Measurements from ENCODE around the gene ANKRD63. TPM values are rescaled to one million over a fixed set of nuclear protein-coding genes. Genes with fewer than 3 reads are reported as not detected.

The ANKRD63 gene
- total RNA-seq, 1 experiment from 2014 or later, result 2.5 TPM

GRCh38 chr15:40328751-40329150 is 45.9 kb upstream of the ANKRD63 start:
- DNase-seq (ENCODE audit: low spot score), result no peak
- no peaks in the 10 kb centered on the region for H3K27me3 ChIP-seq (replicated peaks; ENCODE audit: insufficient read depth, low read depth, low read length, poor library complexity)
- CTCF ChIA-PET, result interaction anchor here (0.5 to 0.6 kb wide), 2 partner anchors 9 to 11 kb away, joined by 3 to 8 read pairs; no protein-coding TSS in a partner anchor
- no peak overlapping the region for H3K27ac ChIP-seq (ENCODE audit: low read depth, low read length, poor library complexity, severe bottlenecking)
- TF ChIP-seq, protein P1, sequence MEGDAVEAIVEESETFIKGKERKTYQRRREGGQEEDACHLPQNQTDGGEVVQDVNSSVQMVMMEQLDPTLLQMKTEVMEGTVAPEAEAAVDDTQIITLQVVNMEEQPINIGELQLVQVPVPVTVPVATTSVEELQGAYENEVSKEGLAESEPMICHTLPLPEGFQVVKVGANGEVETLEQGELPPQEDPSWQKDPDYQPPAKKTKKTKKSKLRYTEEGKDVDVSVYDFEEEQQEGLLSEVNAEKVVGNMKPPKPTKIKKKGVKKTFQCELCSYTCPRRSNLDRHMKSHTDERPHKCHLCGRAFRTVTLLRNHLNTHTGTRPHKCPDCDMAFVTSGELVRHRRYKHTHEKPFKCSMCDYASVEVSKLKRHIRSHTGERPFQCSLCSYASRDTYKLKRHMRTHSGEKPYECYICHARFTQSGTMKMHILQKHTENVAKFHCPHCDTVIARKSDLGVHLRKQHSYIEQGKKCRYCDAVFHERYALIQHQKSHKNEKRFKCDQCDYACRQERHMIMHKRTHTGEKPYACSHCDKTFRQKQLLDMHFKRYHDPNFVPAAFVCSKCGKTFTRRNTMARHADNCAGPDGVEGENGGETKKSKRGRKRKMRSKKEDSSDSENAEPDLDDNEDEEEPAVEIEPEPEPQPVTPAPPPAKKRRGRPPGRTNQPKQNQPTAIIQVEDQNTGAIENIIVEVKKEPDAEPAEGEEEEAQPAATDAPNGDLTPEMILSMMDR (conservative IDR thresholded peaks at IDR 0.05; ENCODE audit: low read depth, low read length), result no peak
- TF ChIP-seq EZH2 (IDR thresholded peaks at IDR 0.05; ENCODE audit: borderline replicate concordance, low read depth, low read length, poor library complexity, severe bottlenecking), result no peak
- BruUV-seq (replicated peaks), result no TSS peak
- H3K36me3 ChIP-seq (ENCODE audit: insufficient read depth, low read length, poor library complexity, severe bottlenecking), result no peaks in the 10 kb centered on the region
- intact Hi-C loops (cut with micrococcal nuclease; ENCODE audit: unreplicated experiment), result no loop called here
- no peaks in the 10 kb centered on the region for H3K9me3 ChIP-seq (ENCODE audit: low read depth, low read length, poor library complexity, severe bottlenecking)
- POLR2A ChIA-PET (ENCODE audit: low non-redundant PET), result interaction anchor here (0.7 kb wide), 1 partner anchor 12 kb away, joined by 3 read pairs; the partner anchor contains the start of gene CCDC9B
- H3K4me1 ChIP-seq (ENCODE audit: insufficient read depth, low read length, poor library complexity, severe bottlenecking), result peaks cover 32% of the 10 kb centered on the region
- H3K4me3 ChIP-seq (ENCODE audit: low read depth, low read length, poor library complexity, severe bottlenecking), result no peak overlapping the region

- no peak for DNase-seq (ENCODE audit: low spot score)
- ChIA-PET POLR2A (ENCODE audit: low non-redundant PET) (no interaction called here), CTCF (no interaction called here)
- Histone ChIP-seq H3K36me3 (ENCODE audit: insufficient read depth, low read length, poor library complexity, severe bottlenecking) (no peaks in the 10 kb centered on the region), H3K27me3 (replicated peaks; ENCODE audit: insufficient read depth, low read depth, low read length, poor library complexity) (no peaks in the 10 kb centered on the region), H3K4me3 (ENCODE audit: low read depth, low read length, poor library complexity, severe bottlenecking) (no peak overlapping the region), H3K4me1 (ENCODE audit: insufficient read depth, low read length, poor library complexity, severe bottlenecking) (peaks cover 28% of the 10 kb centered on the region), H3K27ac (ENCODE audit: low read depth, low read length, poor library complexity, severe bottlenecking) (no peak overlapping the region), H3K9me3 (ENCODE audit: low read depth, low read length, poor library complexity, severe bottlenecking) (no peaks in the 10 kb centered on the region)
- intact Hi-C loops (cut with micrococcal nuclease; ENCODE audit: unreplicated experiment), result no loop called here
- BruUV-seq (replicated peaks), result no TSS peak
- TF ChIP-seq, protein P1 (conservative IDR thresholded peaks at IDR 0.05; ENCODE audit: low read depth, low read length), result no peak
- no peak for TF ChIP-seq EZH2 (IDR thresholded peaks at IDR 0.05; ENCODE audit: borderline replicate concordance, low read depth, low read length, poor library complexity, severe bottlenecking)
Measured at GRCh38 chr15:40328176-40328575, 45.3 kb upstream of the ANKRD63 start.

GRCh38 chr15:40327457-40327856 is 44.6 kb upstream of the ANKRD63 start:
- no peak overlapping the region for H3K27ac ChIP-seq (ENCODE audit: low read depth, low read length, poor library complexity, severe bottlenecking)
- BruUV-seq (replicated peaks), result no TSS peak
- intact Hi-C loops (cut with micrococcal nuclease; ENCODE audit: unreplicated experiment), result no loop called here
- H3K36me3 ChIP-seq (ENCODE audit: insufficient read depth, low read length, poor library complexity, severe bottlenecking), result no peaks in the 10 kb centered on the region
- H3K27me3 ChIP-seq (replicated peaks; ENCODE audit: insufficient read depth, low read depth, low read length, poor library complexity), result no peaks in the 10 kb centered on the region
- H3K4me1 ChIP-seq (ENCODE audit: insufficient read depth, low read length, poor library complexity, severe bottlenecking), result peaks cover 35% of the 10 kb centered on the region
- TF ChIP-seq EZH2 (IDR thresholded peaks at IDR 0.05; ENCODE audit: borderline replicate concordance, low read depth, low read length, poor library complexity, severe bottlenecking), result no peak
- TF ChIP-seq, protein P1 (conservative IDR thresholded peaks at IDR 0.05; ENCODE audit: low read depth, low read length), result no peak
- ChIA-PET POLR2A (ENCODE audit: low non-redundant PET) (no interaction called here), CTCF (interaction anchor here (0.6 to 1.4 kb wide), 3 partner anchors 18 to 102 kb away, joined by 3 read pairs; no protein-coding TSS in a partner anchor)
- H3K9me3 ChIP-seq (ENCODE audit: low read depth, low read length, poor library complexity, severe bottlenecking), result no peaks in the 10 kb centered on the region
- H3K4me3 ChIP-seq (ENCODE audit: low read depth, low read length, poor library complexity, severe bottlenecking), result no peak overlapping the region
- DNase-seq (ENCODE audit: low spot score), result no peak

Measured in A673 (cell line).